HG02798 (cell line): Measurements from ENCODE around the gene CDH23.

Source experiments
- ATAC-seq: cut with Tn5 transposase; IDR thresholded peaks from one replicate; pipeline ENCODE4 v1.9.1; 2021; ENCODE audit warnings: mild to moderate bottlenecking; ENCODE audit not compliant: unreplicated experiment, poor library complexity

The CDH23 gene

DNA sequence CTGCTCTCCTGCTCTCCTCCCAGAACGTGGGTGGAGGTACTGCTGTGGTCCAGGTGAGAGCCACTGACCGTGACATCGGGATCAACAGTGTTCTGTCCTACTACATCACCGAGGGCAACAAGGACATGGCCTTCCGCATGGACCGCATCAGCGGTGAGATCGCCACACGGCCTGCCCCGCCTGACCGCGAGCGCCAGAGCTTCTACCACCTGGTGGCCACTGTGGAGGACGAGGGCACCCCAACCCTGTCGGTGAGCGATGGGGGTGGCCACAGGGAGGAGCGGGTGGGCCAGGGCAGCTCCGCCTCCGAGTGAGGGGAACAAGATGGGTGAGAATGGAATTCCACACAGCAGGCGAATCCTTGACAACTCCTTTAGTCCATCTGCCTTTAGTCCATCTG lies 345.0 kb downstream of the CDH23 start:
- ATAC-seq = no peak

GRCh38 chr10:71742301-71743088 lies 345.8 kb downstream of the CDH23 start:
- ATAC-seq = no peak

DNA sequence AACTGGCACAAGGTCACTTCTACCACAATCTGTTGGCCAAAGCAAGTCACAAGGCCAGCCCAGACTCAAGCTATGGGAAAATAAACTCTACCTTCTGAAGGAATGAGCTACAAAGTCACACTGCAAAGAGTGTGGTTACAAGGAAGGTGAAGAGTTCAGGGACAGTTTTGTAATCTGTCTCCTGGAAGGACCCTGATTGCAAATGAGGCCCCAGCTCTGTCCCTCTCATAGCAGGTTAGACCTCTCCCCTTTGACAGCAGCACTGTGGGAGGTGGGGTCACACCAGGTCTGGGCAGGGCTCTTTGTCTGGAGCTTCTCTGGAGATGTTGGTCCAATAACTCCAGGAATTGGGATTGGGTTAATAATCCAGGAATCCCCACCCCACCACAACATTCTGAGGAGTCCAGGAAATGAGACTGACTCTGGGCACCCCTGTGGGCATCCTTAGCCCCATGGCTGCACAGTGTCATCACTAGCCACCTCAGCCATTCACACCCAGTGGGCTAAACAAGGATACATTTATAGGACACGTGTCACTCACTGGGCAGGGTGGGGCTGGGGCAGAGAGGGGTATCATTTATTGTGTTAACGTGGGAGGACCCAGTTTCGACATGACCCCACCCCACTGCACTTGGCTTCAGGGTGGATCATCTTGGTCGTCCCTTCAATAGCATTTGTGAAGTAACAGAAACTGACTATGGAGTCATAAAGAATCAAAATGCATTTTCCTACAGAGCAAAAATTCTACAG lies 346.5 kb downstream of the CDH23 start:
- ATAC-seq = no peak

DNA sequence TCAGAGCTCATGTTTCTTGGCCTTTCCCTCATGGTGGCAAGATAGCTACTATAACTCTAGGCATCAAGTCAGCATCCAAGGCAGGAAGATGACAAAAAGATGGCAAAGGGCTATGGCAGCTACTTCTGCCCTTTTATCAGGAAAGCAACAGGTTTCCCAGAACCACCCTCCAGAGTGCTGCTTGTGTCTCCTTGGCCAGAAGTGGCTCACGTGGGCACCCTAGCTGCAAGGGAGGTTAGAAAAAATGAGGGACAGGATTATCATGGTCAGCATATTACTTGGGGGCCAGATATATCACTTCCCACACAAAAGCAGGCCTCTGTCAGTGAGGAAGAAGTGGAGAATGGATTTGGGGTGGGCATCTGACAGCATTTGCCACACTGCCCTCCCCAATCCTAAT lies 347.1 kb downstream of the CDH23 start:
- ATAC-seq = no peak

GRCh38 chr10:71744897-71745663 lies 348.4 kb downstream of the CDH23 start:
- ATAC-seq = no peak

- no peak for ATAC-seq
Measured at GRCh38 chr10:71745664-71746250, 349.0 kb downstream of the CDH23 start.

DNA sequence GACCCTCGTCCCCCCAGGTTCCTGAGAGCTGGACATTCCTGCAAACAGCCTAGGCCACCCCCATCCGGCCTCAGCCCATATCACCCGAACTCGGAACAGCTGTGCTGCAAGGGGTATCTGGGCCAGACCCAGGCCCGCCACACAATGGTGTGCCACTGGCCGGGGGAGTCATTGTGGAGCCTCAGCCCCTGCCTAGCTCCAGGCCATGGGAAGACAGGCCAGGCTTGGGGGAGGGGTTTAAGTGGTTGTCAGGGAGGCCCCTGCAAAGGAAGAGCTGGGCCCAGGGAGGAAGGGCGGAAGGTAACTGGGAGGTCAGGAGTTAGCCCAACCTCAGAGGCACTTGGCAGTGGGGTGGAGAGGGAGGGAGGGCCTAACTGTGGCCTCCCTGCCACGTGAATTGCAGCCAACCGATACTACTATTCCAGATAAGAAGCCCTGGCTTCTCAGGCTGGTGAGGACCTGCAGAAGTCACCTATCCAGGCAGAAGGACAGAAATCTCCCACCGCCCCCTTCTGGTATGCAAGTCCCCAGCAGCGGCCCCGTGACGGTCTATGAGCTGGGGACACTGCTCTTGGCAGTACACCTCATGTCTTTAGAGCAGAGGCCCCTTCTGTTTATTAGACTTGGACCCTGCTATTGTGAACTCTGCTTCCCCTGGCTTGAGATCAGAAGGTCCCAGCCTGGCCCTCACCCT lies 349.8 kb downstream of the CDH23 start:
- no peak for ATAC-seq

DNA sequence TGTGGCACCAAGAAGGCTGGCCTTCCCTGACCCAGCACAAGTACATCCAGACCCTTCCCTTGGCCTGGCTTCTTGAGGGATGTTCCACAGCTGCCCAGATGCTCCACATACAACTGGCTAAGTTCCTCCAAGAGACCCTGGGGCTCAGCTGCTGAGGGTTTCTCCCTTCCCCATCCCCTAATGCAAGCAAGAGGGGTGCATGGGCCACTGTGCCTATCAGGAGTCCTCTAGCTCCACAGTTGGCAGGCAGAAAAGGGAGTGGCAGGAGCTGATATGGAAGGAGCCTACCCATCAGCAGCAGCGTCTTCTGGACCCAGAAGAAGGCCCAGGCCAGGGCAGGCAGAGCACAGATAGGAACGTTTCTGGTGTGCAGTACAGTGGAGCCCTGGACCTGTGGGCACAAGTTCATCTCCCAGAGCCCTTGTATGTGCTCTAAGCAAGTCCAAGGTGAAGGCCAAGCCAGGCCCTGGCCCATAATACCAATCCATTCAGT lies 350.4 kb downstream of the CDH23 start:
- ATAC-seq = no peak

- ATAC-seq = no peak
Measured at GRCh38 chr10:71747551-71748523, 351.1 kb downstream of the CDH23 start.

DNA sequence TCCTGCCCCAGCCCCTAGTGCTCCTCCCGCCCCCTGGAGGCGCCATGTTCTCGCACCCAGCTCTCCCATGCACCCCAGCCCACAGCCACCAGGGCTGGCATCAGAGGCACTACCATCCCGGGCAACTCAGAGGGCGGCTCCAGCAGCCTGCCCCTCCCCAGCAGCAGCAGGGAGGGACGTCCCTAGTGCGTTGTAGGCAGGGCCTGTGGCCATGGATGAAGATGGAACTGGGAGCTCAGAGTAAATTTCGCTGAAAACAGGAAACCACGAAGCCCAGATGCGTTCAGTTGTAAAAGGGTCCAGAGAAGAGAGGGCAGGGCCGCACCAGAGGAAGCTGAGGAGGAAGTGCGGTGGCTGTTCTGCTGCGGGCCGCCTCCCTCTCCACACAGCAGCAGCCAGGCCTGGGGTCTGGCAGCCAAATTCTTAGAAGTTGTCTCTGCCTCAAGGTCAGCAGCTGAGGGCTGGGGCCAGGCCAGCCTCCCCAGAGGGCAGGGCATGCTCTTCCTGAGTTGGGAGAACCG lies 352.0 kb downstream of the CDH23 start:
- no peak for ATAC-seq

DNA sequence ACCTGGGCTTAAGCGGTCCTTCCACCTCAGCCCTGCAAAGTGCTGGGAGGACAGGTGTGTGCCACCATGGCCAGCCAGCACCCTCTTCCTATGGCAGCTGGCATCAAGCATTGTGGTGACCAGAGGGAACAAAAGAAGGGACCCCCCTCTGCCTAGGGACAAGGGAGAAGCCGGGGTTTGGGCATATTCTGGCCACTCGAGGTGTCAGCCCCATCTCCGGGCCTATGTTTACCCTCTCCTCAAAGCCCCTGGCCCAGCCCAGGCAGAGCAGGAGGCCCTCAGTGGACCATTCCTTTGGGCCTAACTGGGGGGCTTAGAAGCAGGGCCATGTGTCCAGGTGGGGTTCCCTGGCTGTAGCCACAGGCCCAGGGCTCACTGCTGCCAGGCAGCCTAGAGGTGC lies 352.7 kb downstream of the CDH23 start:
- no peak for ATAC-seq

DNA sequence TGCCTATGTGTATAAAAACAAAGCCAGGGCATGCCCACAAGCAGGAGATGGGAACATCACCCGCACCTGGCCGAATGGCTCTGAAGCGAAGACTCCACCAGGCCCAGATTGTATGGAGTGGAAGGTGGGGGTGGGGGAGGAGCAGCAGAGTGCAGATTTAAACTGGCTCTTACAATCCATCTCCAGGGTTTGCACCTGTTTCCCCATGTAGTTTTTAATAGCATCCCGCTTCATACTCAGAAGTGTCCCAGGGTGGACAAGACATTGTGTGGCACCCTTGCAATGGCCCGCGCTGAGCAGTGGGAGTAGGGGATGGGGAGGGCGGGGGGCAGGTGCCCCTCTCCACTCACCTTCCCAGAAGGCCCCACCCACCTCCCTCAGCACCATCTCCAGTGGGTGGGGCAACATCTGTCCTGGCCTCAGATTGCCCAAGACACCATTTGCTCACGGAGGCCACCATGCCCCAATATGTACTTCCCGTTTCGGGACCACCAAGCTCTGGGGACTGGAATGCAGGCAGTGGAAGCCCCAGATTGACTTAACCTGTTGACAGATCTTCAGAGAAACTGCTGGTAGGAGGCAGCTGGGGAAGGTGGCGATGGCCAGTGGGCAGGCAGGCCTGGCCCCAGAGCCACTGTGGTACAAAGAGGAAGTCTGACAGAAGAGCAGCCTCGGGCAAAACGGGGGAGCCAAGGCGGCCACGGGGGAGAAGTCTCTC lies 353.6 kb downstream of the CDH23 start:
- ATAC-seq = no peak

DNA sequence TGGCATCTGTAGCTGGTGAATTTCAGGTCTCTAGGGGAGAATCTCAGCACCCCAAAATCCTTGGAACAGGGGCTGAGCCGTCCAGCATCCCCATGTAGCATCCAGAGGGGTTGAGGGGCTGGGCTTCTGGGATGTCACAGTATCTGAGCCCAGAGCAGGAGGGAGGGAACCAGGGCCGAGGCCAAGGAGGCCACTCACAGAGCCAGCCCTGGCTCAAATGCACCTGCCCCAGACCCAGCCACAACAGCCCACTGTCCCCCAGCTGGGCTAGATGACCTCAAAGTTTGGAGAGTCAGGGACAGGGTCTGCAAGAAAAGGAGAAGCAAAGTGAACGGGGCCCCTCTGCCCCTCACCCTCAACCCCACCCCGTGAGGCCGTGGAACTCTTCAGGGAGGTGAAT lies 354.3 kb downstream of the CDH23 start:
- no peak for ATAC-seq

DNA sequence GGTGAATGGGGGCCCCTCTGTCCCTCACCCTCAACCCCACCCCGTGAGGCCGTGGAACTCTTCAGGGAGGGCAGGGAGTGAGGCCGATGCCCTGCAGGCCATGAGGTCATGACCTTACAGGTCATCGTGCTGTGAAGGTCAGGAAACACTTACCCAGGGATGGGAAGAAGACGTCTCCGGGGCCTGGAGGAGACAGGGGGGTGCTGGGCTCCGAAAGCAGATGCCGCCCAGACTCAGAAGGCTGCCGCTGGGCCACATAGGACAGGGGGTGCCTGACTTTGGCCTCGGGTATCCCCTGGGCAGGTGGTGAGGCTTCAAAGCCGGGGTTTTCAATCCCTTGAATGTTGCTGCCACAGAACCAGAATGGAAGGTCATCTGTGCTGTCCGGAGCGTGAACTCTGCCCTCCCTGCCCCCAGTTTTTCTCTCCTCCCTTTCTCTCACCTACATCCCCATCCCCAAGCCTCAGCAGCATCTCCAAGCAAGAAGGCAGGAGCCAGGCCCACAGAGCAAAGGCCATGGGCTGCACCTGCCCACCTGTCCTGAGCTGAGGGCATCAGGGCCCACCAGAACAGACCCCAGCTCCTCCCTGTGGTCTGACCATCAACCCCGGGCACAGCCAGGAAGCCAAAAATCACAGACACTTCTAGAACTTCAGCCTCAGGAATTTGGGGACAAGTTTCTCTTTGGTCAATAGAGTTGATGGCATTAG lies 354.9 kb downstream of the CDH23 start:
- ATAC-seq = no peak

GRCh38 chr10:71752391-71753090 lies 355.8 kb downstream of the CDH23 start:
- no peak for ATAC-seq

GRCh38 chr10:71753091-71753959 lies 356.6 kb downstream of the CDH23 start:
- ATAC-seq = no peak
